ENCODE data around the gene GRID1.

- TF ChIP-seq POLR2A (IDR thresholded peaks at IDR 0.05) = no peak
- no peak for TF ChIP-seq CTCF (IDR thresholded peaks at IDR 0.05)
Measured at GRCh38 chr10:86258941-86259340, 107.7 kb downstream of the GRID1 start.
